ENCODE measurements around the gene SLC25A43. TPM values are rescaled to one million over a fixed set of nuclear protein-coding genes. Genes with fewer than 3 reads are reported as not detected.
"Not testable (repeated sequence)": the region's sequence is repeated elsewhere in the genome, so short reads cannot be mapped to it uniquely, and the experiment has no call there.

The SLC25A43 gene
- total RNA-seq, 1 experiment from 2014 or later: 42.3 TPM

GRCh38 chrX:119488749-119489148, 89.6 kb downstream of the SLC25A43 start:
- no peaks in the 10 kb centered on the region for H3K27me3 ChIP-seq (ENCODE audit: insufficient read depth, low read depth)
- TF ChIP-seq CTCF (conservative IDR thresholded peaks at IDR 0.05) (peak; percentile 86), EZH2 (IDR thresholded peaks at IDR 0.05; ENCODE audit: low read depth) (no peak)
- no peak overlapping the region for H3K4me3 ChIP-seq
- intact Hi-C loops (cut with micrococcal nuclease; ENCODE audit: unreplicated experiment): loop anchor here (1.0 to 10.0 kb wide), 2 partner anchors 24 to 344 kb away; no protein-coding TSS in a partner anchor
- no peaks in the 10 kb centered on the region for H3K4me1 ChIP-seq (replicated peaks; ENCODE audit: insufficient read depth)
- no peaks in the 10 kb centered on the region for H3F3A ChIP-seq (ENCODE audit: insufficient read depth, low read depth)
- ChIA-PET CTCF (interaction anchor here (1.8 kb wide), 1 partner anchor 24 kb away, joined by 8 read pairs; no protein-coding TSS in a partner anchor), POLR2A (ENCODE audit: unreplicated experiment) (interaction anchor here (0.7 kb wide), 1 partner anchor 264 kb away, joined by 26 read pairs; no protein-coding TSS in a partner anchor)
- H3K4me2 ChIP-seq: peak overlapping the region; percentile 49
- BruUV-seq (replicated peaks): no TSS peak
- no peaks in the 10 kb centered on the region for H3K9me3 ChIP-seq (ENCODE audit: insufficient read depth, low read depth)
- H3K36me3 ChIP-seq (ENCODE audit: low read depth): no peaks in the 10 kb centered on the region
- peak; percentile 41 to 58 for DNase-seq
- no peaks in the 10 kb centered on the region for H3K9me2 ChIP-seq (ENCODE audit: insufficient read depth)
- no peak overlapping the region for H3K27ac ChIP-seq
- no peaks in the 10 kb centered on the region for H3K79me2 ChIP-seq (ENCODE audit: low read depth)
- no peak overlapping the region for H2AFZ ChIP-seq
- no peaks in the 10 kb centered on the region for H4K20me1 ChIP-seq (ENCODE audit: insufficient read depth)

GRCh38 chrX:119489212-119490074, 90.3 kb downstream of the SLC25A43 start:
- Histone ChIP-seq H3K9me2 (ENCODE audit: insufficient read depth) (no peaks in the 10 kb centered on the region), H3K27ac (no peak overlapping the region), H3K4me2 (no peak overlapping the region), H3K4me1 (replicated peaks; ENCODE audit: insufficient read depth) (no peaks in the 10 kb centered on the region), H3K36me3 (ENCODE audit: low read depth) (no peaks in the 10 kb centered on the region), H2AFZ (no peak overlapping the region), H3K4me3 (no peak overlapping the region), H3K27me3 (ENCODE audit: insufficient read depth, low read depth) (no peaks in the 10 kb centered on the region), H3K79me2 (ENCODE audit: low read depth) (no peaks in the 10 kb centered on the region), H3F3A (ENCODE audit: insufficient read depth, low read depth) (no peaks in the 10 kb centered on the region), H4K20me1 (ENCODE audit: insufficient read depth) (no peaks in the 10 kb centered on the region), H3K9me3 (ENCODE audit: insufficient read depth, low read depth) (no peaks in the 10 kb centered on the region)
- no TSS peak for BruUV-seq (replicated peaks)
- DNase-seq: no peak
- ChIA-PET CTCF (interaction anchor here (0.7 to 1.8 kb wide), 3 partner anchors 10 to 31 kb away, joined by 3 to 19 read pairs (median 8); no protein-coding TSS in a partner anchor), POLR2A (ENCODE audit: unreplicated experiment) (interaction anchor here (0.7 kb wide), 1 partner anchor 264 kb away, joined by 26 read pairs; no protein-coding TSS in a partner anchor)
- intact Hi-C loops (cut with micrococcal nuclease; ENCODE audit: unreplicated experiment): loop anchor here (10.0 kb wide), 1 partner anchor 345 kb away; no protein-coding TSS in a partner anchor
- TF ChIP-seq EZH2 (IDR thresholded peaks at IDR 0.05; ENCODE audit: low read depth): no peak
- no peak for TF ChIP-seq CTCF (conservative IDR thresholded peaks at IDR 0.05)

- Histone ChIP-seq H3K9me2 (ENCODE audit: insufficient read depth) (no peaks in the 10 kb centered on the region), H3F3A (ENCODE audit: insufficient read depth, low read depth) (no peaks in the 10 kb centered on the region), H4K20me1 (ENCODE audit: insufficient read depth) (no peaks in the 10 kb centered on the region), H3K4me3 (no peak overlapping the region), H3K4me2 (no peak overlapping the region), H3K9me3 (ENCODE audit: insufficient read depth, low read depth) (no peaks in the 10 kb centered on the region), H3K4me1 (replicated peaks; ENCODE audit: insufficient read depth) (no peaks in the 10 kb centered on the region), H3K36me3 (ENCODE audit: low read depth) (no peaks in the 10 kb centered on the region), H3K79me2 (ENCODE audit: low read depth) (no peaks in the 10 kb centered on the region), H3K27me3 (ENCODE audit: insufficient read depth, low read depth) (no peaks in the 10 kb centered on the region), H2AFZ (no peak overlapping the region), H3K27ac (no peak overlapping the region)
- ChIA-PET POLR2A (ENCODE audit: unreplicated experiment) (interaction anchor here (0.5 kb wide), 1 partner anchor 11 kb away, joined by 3 read pairs; no protein-coding TSS in a partner anchor), CTCF (no interaction called here)
- intact Hi-C loops (cut with micrococcal nuclease; ENCODE audit: unreplicated experiment): no loop called here
- DNase-seq: no peak
- no peak for TF ChIP-seq EZH2 (IDR thresholded peaks at IDR 0.05; ENCODE audit: low read depth)
- TF ChIP-seq CTCF (conservative IDR thresholded peaks at IDR 0.05): no peak
- no TSS peak for BruUV-seq (replicated peaks)
These were observed 93.3 kb downstream of the SLC25A43 start for GRCh38 chrX:119492463-119492862.

GRCh38 chrX:119493851-119494495, 94.8 kb downstream of the SLC25A43 start:
- ChIA-PET CTCF (interaction anchor here (0.6 to 1.1 kb wide), 4 partner anchors 10 to 126 kb away, joined by 3 to 29 read pairs (median 4); no protein-coding TSS in a partner anchor), POLR2A (ENCODE audit: unreplicated experiment) (interaction anchor here (0.6 kb wide), 1 partner anchor 231 kb away, joined by 3 read pairs; no protein-coding TSS in a partner anchor)
- H3K36me3 ChIP-seq (ENCODE audit: low read depth); H3K9me3 ChIP-seq (ENCODE audit: insufficient read depth, low read depth); H2AFZ ChIP-seq; intact Hi-C loops (cut with micrococcal nuclease; ENCODE audit: unreplicated experiment); BruUV-seq (replicated peaks); H3K79me2 ChIP-seq (ENCODE audit: low read depth); DNase-seq; H3F3A ChIP-seq (ENCODE audit: insufficient read depth, low read depth); H3K9me2 ChIP-seq (ENCODE audit: insufficient read depth); H3K4me1 ChIP-seq (replicated peaks; ENCODE audit: insufficient read depth); H3K27me3 ChIP-seq (ENCODE audit: insufficient read depth, low read depth); H3K27ac ChIP-seq; H3K4me3 ChIP-seq; H3K4me2 ChIP-seq; H4K20me1 ChIP-seq (ENCODE audit: insufficient read depth): not testable (repeated sequence)
